ENCODE results near the gene ERC2.
"Not testable (repeated sequence)": the region's sequence is repeated elsewhere in the genome, so short reads cannot be mapped to it uniquely, and the experiment has no call there.

The ERC2 gene

GRCh38 chr3:56048331-56048730 is 419.9 kb downstream of the ERC2 start:
- no peak for TF ChIP-seq CTCF (IDR thresholded peaks at IDR 0.05; ENCODE audit: extremely low read depth, missing control alignments)
- DNase-seq (ENCODE audit: low spot score), result no peak

DNA sequence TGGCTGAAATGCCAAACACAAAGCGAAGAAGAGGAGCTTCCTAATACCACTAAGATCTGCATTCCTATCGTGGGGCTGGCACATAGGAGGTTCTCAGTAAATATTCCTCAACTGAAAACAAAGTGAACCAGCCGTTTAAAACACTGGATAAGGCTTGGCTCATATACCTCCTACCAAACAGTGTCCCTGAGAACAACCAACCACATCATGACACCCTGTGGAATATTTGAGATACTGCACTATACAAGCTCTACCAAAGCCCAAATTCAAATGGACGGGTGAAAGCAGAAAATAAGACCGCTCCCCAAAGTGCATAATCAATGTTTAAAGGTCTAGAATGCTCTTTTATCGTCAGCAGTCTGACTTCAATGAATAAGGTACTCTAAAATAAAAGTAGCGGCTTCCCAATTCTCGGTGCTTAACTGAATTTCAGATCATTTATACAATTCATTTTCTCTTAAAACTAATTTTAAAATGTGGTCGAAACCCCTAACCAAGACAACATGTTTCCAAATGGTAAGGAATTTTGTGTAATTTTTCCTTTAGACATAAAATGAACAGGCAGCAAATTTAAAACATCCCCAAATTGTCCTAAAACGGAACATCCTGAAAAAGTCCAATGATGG is 425.8 kb downstream of the ERC2 start:
- no peak for DNase-seq (ENCODE audit: low spot score)

GRCh38 chr3:56025326-56025725 is 442.9 kb downstream of the ERC2 start:
- no peak for TF ChIP-seq CTCF (IDR thresholded peaks at IDR 0.05; ENCODE audit: extremely low read depth, missing control alignments)
- no peak for DNase-seq (ENCODE audit: low spot score)

More for the DNA sequence above, 425.8 kb downstream of the ERC2 start:
- TF ChIP-seq CTCF (IDR thresholded peaks at IDR 0.05; ENCODE audit: extremely low read depth, missing control alignments), result no peak

DNA sequence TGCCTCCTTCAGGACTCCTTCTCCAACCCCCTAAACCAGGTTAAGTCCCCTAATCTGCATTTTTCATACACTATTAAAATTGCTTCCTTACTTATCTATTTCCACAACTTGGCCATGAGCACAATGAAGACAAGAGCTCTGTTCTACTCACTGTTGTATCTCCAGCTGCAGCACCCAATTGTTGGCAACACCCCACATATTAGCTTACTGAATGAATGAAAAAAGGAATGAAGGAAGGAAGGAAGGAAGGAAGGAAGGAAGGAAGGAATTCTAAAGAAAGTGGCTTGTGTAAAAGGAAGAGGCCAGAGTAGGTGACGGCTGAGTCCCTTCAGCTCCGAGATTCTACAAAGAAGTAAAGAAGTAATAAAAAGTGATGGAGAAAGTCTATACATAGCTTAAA is 444.7 kb downstream of the ERC2 start:
- TF ChIP-seq CTCF (IDR thresholded peaks at IDR 0.05; ENCODE audit: extremely low read depth, missing control alignments), result no peak
- no peak for DNase-seq (ENCODE audit: low spot score)

GRCh38 chr3:56022619-56023018 is 445.6 kb downstream of the ERC2 start:
- TF ChIP-seq CTCF (IDR thresholded peaks at IDR 0.05; ENCODE audit: extremely low read depth, missing control alignments), result no peak
- no peak for DNase-seq (ENCODE audit: low spot score)

GRCh38 chr3:56019490-56020146 is 448.6 kb downstream of the ERC2 start:
- no peak for DNase-seq (ENCODE audit: low spot score)
- no peak for TF ChIP-seq CTCF (IDR thresholded peaks at IDR 0.05; ENCODE audit: extremely low read depth, missing control alignments)

DNA sequence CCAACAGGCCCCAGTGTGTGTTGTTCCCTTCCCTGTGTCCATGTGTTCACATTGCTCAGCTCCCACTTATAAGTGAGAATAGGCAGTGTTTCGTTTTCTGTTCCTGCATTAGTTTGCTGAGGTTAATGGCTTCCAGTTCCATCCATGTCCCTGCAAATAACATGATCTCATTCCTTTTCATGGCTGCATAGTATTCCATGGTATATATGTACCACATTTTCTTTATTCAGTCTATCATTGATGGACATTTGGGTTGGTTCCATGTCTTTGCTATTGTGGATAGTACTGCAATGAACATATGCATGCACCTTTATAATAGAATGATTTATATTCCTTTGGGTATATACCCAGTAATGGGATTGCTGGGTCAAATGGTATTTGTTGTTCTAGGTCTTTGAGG is 452.9 kb downstream of the ERC2 start:
- not testable (repeated sequence) for DNase-seq (ENCODE audit: low spot score)

DNA sequence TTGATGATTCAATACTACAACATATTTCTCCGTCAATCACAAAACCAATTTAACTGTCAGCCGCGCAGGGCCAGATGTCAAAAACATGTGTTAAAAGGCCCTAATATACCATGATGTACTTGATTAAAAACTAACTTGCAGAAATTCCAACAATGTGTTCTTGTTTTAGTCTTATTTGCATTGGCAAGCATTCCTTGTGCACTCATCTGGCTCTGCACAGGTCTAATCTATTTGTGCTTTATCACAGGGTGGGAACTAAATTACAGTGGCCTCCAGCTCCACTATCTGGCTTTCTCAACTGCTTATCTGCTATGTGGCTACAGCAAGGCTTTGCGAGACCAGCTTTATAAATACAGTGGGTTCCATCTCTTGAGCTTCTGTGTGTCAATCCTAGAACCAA is 455.5 kb downstream of the ERC2 start:
- TF ChIP-seq CTCF (IDR thresholded peaks at IDR 0.05; ENCODE audit: extremely low read depth, missing control alignments), result no peak

More for the DNA sequence above, 455.5 kb downstream of the ERC2 start:
- no peak for DNase-seq (ENCODE audit: low spot score)
